SK-N-SH (cell line): Measurements from ENCODE around the gene PIBF1. TPM values are rescaled to one million over a fixed set of nuclear protein-coding genes. Genes with fewer than 3 reads are reported as not detected.

Experiments
- CTCF ChIA-PET: fragments of 300-600, 350-600 bp; formaldehyde crosslinking; extraction: SDS; loops from one replicate; lab custom pipeline; 2021; lab: Yijun Ruan, JAX
- POLR2A ChIA-PET: fragments of 350-600 bp; sonication (Branson Sonifier 250); formaldehyde crosslinking; extraction: SDS; loops from one replicate; lab custom pipeline; 2020; ENCODE audit warnings: antibody characterized with exemption, inconsistent platforms; lab: Yijun Ruan, JAX
- DNase-seq: peaks from one replicate; pipeline ENCODE4 v3.0.0; 2012
- H2AFZ ChIP-seq: fragments of 200-600 bp; sonication (generic); 2 replicates; pipeline ENCODE4 v1.8.1; 2016; ENCODE audit warnings: antibody characterized with exemption, mild to moderate bottlenecking, low read depth
- H3F3A ChIP-seq: fragments of 200-600 bp; sonication (generic); replicated peaks from 2 replicates; pipeline ENCODE3; 2016; ENCODE audit warnings: antibody characterized with exemption, mild to moderate bottlenecking; ENCODE audit not compliant: insufficient read depth
- H3K27ac ChIP-seq, 2 experiments: fragments of 200-500 bp in 1 of 2; fragments of 200-600 bp in 1 of 2; sonication (Bioruptor generic) in 1 of 2; sonication (generic), shearing (Covaris generic) in 1 of 2; 2 replicates each; pipeline versions ENCODE4 v1.5.1 to v1.6.1; 2014 to 2016; ENCODE audit warnings: low read depth in 2 of 2, inconsistent platforms in 1 of 2, low read length in 1 of 2, mild to moderate bottlenecking in 1 of 2, mixed read lengths in 1 of 2
- H3K27me3 ChIP-seq: fragments of 200-600 bp; sonication (generic), shearing (Covaris generic); 2 replicates; pipeline ENCODE4 v1.6.1; 2016; ENCODE audit warnings: mixed run types; ENCODE audit not compliant: insufficient read depth
- H3K36me3 ChIP-seq, 2 experiments: fragments of 200-500 bp in 1 of 2; fragments of 200-600 bp in 1 of 2; sonication (Bioruptor generic) in 1 of 2; sonication (generic) in 1 of 2; replicated peaks in 1 of 2; 2 replicates each; pipeline versions ENCODE3 to v1.5.1; 2014 to 2016; ENCODE audit warnings: low read length in 1 of 2, mild to moderate bottlenecking in 1 of 2; ENCODE audit not compliant: insufficient read depth in 2 of 2, control insufficient read depth in 1 of 2
- H3K4me1 ChIP-seq, 2 experiments: fragments of 200-500 bp in 1 of 2; fragments of 200-600 bp in 1 of 2; sonication (Bioruptor generic) in 1 of 2; sonication (generic), shearing (Covaris generic) in 1 of 2; 2 replicates each; pipeline versions ENCODE4 v1.5.1 to v1.6.1; 2014 to 2016; ENCODE audit warnings: low read depth in 1 of 2, low read length in 1 of 2, mixed run types in 1 of 2; ENCODE audit not compliant: insufficient read depth in 2 of 2, control insufficient read depth in 1 of 2
- H3K4me2 ChIP-seq: fragments of 200-600 bp; sonication (generic), shearing (Covaris generic); 2 replicates; pipeline ENCODE4 v1.6.1; 2017; ENCODE audit warnings: mixed run types
- H3K4me3 ChIP-seq, 2 experiments: fragments of 200-500 bp in 1 of 2; fragments of 200-600 bp in 1 of 2; sonication (Bioruptor generic) in 1 of 2; sonication (generic), shearing (Covaris generic) in 1 of 2; 2 replicates each; pipeline versions ENCODE4 v1.5.1 to v1.8.1; 2014 to 2016; ENCODE audit warnings: low read depth in 2 of 2, inconsistent platforms in 1 of 2, low read length in 1 of 2, mild to moderate bottlenecking in 1 of 2, mixed read lengths in 1 of 2, moderate library complexity in 1 of 2
- H3K79me2 ChIP-seq: fragments of 200-600 bp; sonication (generic); 2 replicates; pipeline ENCODE4 v1.8.1; 2017; ENCODE audit warnings: mild to moderate bottlenecking; ENCODE audit not compliant: insufficient read depth
- H3K9ac ChIP-seq: fragments of 200-600 bp; sonication (generic); 2 replicates; pipeline ENCODE4 v1.6.1; 2017; ENCODE audit warnings: mixed run types
- H3K9me2 ChIP-seq: fragments of 200-600 bp; sonication (generic); 2 replicates; pipeline ENCODE4 v1.6.1; 2017; ENCODE audit warnings: mixed run types
- H3K9me3 ChIP-seq: fragments of 200-600 bp; sonication (generic); 2 replicates; pipeline ENCODE4 v1.6.1; 2017; ENCODE audit warnings: mixed run types, mild to moderate bottlenecking, moderate library complexity
- H4K20me1 ChIP-seq: fragments of 200-600 bp; sonication (generic); 2 replicates; pipeline ENCODE4 v1.6.1; 2017; ENCODE audit warnings: mild to moderate bottlenecking, mixed run types; ENCODE audit not compliant: insufficient read depth
- FOXJ3 ChIP-seq: sonication (generic); formaldehyde crosslinking; IDR thresholded peaks from 2 replicates; pipeline ENCODE4 v1.5.1; 2020; ENCODE audit warnings: mild to moderate bottlenecking, missing genetic modification reagents
- FOXM1 ChIP-seq: IDR thresholded peaks from 2 replicates; pipeline ENCODE4 v1.4.0; 2012; ENCODE audit warnings: low read depth, mild to moderate bottlenecking
- GABPA ChIP-seq: IDR thresholded peaks from 2 replicates; pipeline ENCODE4 v1.4.0; 2012; ENCODE audit warnings: low read depth, mild to moderate bottlenecking
- GATA2 ChIP-seq: sonication (generic); formaldehyde crosslinking; IDR thresholded peaks from 2 replicates; pipeline ENCODE4 v1.5.0; 2020; ENCODE audit warnings: mild to moderate bottlenecking, missing genetic modification reagents
- MEF2A ChIP-seq: IDR thresholded peaks from 2 replicates; pipeline ENCODE4 v1.4.0; 2012; ENCODE audit warnings: low read depth, borderline replicate concordance
- NFIC ChIP-seq: IDR thresholded peaks from 2 replicates; pipeline ENCODE4 v1.4.0; 2012; ENCODE audit warnings: borderline replicate concordance
- RFX5 ChIP-seq: IDR thresholded peaks from 2 replicates; pipeline ENCODE4 v1.6.1; 2012; ENCODE audit warnings: mild to moderate bottlenecking, improper control_type of control experiment, low read length
- TCF12 ChIP-seq: IDR thresholded peaks from 2 replicates; pipeline ENCODE4 v1.4.0; 2012
- TEAD4 ChIP-seq: IDR thresholded peaks from 2 replicates; pipeline ENCODE4 v1.4.0; 2012; ENCODE audit warnings: mild to moderate bottlenecking, borderline replicate concordance; ENCODE audit not compliant: insufficient read depth
- WGBS: methylation state at CpG from one replicate; pipeline ENCODE4 v1.1.6; 2017; ENCODE audit warnings: low lambda C conversion rate; 5-methylcytosine and 5-hydroxymethylcytosine counted together
- polyA plus RNA-seq, 3 experiments: library from polyadenylated mRNA; depleted of rRNA; stranded (reverse); fragments of >200 nt; gene quantifications; 2 replicates each; pipeline ENCODE4 v1.2.3, GENCODE V29; 2012
- TF ChIP-seq, protein P1 (sequence below): IDR thresholded peaks from 2 replicates; pipeline ENCODE4; 2012
- TF ChIP-seq, protein P2 (sequence below): IDR thresholded peaks from 2 replicates; pipeline ENCODE4 v1.6.1; 2012; ENCODE audit warnings: mild to moderate bottlenecking, low read depth, low read length, moderate library complexity
- TF ChIP-seq, protein P3 (sequence below): fragments of 200-600 bp; sonication (generic); IDR thresholded peaks from 2 replicates; pipeline ENCODE4 v1.6.1; 2017; ENCODE audit warnings: antibody characterized with exemption, mild to moderate bottlenecking, moderate library complexity
- TF ChIP-seq, protein P4 (sequence below): IDR thresholded peaks from 2 replicates; pipeline ENCODE4 v1.4.0; 2012; ENCODE audit warnings: low read depth
- TF ChIP-seq, protein P5 (sequence below): IDR thresholded peaks from 2 replicates; pipeline ENCODE4 v1.4.0; 2012; ENCODE audit warnings: low read depth, borderline replicate concordance

The PIBF1 gene
- polyA plus RNA-seq, 1 of the 3 experiments (the other 2 are of a cell fraction), result 3.9 TPM

DNA sequence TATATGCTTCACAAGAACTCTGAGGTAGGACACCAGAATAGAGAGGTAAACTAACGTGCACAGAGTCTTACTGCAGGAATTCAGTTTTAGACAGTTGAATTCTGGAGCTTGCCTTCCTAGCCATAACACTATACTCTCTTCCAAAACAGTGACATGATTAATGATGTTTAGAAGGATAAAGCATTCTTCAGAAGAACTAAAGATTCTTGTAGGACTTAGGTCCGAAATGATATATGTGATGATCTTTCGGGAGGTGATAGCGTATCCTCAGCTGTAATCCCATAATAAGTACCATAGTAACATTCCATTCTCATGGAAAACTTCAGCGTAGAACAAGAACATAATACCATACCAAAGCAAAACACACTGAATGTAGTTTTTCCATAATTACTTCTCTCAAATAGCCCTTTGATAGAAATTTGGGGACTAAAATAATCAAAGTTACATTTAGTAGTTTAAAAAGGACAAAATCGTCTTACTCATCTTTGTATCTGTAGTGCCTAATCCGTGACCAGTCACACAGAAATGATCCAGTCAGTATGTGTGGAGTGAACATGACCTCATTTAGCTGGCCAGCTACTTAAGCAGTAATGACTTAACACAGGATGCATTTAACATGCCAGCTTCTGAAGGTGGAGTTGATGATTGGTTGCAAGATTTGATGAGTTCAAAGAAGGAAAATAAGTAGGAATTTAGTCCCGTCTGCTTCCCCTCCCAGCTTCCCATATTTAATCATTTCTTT lies 38.4 kb downstream of the PIBF1 start:
- Histone ChIP-seq H3K79me2 (no peaks in the 10 kb centered on the region), H3K4me3 (no peak overlapping the region), H3K9ac (no peak overlapping the region), H3K4me2 (no peak overlapping the region), H3F3A (no peaks in the 10 kb centered on the region), H3K4me1 (no peaks in the 10 kb centered on the region; a peak in 2 of 4 replicates), H2AFZ (no peak overlapping the region), H3K27ac (no peak overlapping the region), H3K9me2 (no peaks in the 10 kb centered on the region), H4K20me1 (no peaks in the 10 kb centered on the region), H3K9me3 (no peaks in the 10 kb centered on the region), H3K27me3 (no peaks in the 10 kb centered on the region), H3K36me3 (peaks cover 18 to 61% of the 10 kb centered on the region in 2 experiments)
- DNase-seq, result no peak
- WGBS, result 91% methylated on average over 8 of the region's 8 CpGs
- POLR2A ChIA-PET, result no interaction called here
- TF ChIP-seq, protein P1, sequence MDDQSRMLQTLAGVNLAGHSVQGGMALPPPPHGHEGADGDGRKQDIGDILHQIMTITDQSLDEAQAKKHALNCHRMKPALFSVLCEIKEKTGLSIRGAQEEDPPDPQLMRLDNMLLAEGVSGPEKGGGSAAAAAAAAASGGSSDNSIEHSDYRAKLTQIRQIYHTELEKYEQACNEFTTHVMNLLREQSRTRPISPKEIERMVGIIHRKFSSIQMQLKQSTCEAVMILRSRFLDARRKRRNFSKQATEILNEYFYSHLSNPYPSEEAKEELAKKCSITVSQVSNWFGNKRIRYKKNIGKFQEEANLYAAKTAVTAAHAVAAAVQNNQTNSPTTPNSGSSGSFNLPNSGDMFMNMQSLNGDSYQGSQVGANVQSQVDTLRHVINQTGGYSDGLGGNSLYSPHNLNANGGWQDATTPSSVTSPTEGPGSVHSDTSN, result no peak
- TF ChIP-seq, protein P2, sequence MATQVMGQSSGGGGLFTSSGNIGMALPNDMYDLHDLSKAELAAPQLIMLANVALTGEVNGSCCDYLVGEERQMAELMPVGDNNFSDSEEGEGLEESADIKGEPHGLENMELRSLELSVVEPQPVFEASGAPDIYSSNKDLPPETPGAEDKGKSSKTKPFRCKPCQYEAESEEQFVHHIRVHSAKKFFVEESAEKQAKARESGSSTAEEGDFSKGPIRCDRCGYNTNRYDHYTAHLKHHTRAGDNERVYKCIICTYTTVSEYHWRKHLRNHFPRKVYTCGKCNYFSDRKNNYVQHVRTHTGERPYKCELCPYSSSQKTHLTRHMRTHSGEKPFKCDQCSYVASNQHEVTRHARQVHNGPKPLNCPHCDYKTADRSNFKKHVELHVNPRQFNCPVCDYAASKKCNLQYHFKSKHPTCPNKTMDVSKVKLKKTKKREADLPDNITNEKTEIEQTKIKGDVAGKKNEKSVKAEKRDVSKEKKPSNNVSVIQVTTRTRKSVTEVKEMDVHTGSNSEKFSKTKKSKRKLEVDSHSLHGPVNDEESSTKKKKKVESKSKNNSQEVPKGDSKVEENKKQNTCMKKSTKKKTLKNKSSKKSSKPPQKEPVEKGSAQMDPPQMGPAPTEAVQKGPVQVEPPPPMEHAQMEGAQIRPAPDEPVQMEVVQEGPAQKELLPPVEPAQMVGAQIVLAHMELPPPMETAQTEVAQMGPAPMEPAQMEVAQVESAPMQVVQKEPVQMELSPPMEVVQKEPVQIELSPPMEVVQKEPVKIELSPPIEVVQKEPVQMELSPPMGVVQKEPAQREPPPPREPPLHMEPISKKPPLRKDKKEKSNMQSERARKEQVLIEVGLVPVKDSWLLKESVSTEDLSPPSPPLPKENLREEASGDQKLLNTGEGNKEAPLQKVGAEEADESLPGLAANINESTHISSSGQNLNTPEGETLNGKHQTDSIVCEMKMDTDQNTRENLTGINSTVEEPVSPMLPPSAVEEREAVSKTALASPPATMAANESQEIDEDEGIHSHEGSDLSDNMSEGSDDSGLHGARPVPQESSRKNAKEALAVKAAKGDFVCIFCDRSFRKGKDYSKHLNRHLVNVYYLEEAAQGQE, result no peak
- no peak for TF ChIP-seq TEAD4
- TF ChIP-seq FOXJ3 (CRISPR knock-in tag), result no peak
- TF ChIP-seq, protein P3, sequence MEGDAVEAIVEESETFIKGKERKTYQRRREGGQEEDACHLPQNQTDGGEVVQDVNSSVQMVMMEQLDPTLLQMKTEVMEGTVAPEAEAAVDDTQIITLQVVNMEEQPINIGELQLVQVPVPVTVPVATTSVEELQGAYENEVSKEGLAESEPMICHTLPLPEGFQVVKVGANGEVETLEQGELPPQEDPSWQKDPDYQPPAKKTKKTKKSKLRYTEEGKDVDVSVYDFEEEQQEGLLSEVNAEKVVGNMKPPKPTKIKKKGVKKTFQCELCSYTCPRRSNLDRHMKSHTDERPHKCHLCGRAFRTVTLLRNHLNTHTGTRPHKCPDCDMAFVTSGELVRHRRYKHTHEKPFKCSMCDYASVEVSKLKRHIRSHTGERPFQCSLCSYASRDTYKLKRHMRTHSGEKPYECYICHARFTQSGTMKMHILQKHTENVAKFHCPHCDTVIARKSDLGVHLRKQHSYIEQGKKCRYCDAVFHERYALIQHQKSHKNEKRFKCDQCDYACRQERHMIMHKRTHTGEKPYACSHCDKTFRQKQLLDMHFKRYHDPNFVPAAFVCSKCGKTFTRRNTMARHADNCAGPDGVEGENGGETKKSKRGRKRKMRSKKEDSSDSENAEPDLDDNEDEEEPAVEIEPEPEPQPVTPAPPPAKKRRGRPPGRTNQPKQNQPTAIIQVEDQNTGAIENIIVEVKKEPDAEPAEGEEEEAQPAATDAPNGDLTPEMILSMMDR, result no peak
- no peak for TF ChIP-seq MEF2A
- TF ChIP-seq, protein P4, sequence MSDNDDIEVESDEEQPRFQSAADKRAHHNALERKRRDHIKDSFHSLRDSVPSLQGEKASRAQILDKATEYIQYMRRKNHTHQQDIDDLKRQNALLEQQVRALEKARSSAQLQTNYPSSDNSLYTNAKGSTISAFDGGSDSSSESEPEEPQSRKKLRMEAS, result no peak
- TF ChIP-seq, protein P5, sequence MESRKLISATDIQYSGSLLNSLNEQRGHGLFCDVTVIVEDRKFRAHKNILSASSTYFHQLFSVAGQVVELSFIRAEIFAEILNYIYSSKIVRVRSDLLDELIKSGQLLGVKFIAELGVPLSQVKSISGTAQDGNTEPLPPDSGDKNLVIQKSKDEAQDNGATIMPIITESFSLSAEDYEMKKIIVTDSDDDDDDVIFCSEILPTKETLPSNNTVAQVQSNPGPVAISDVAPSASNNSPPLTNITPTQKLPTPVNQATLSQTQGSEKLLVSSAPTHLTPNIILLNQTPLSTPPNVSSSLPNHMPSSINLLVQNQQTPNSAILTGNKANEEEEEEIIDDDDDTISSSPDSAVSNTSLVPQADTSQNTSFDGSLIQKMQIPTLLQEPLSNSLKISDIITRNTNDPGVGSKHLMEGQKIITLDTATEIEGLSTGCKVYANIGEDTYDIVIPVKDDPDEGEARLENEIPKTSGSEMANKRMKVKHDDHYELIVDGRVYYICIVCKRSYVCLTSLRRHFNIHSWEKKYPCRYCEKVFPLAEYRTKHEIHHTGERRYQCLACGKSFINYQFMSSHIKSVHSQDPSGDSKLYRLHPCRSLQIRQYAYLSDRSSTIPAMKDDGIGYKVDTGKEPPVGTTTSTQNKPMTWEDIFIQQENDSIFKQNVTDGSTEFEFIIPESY, result no peak
- TF ChIP-seq GABPA, result no peak
- no peak for TF ChIP-seq NFIC
- TF ChIP-seq FOXM1, result no peak
- no peak for TF ChIP-seq RFX5
- TF ChIP-seq TCF12, result no peak
- no peak for TF ChIP-seq GATA2
- CTCF ChIA-PET, result interaction anchor here (2.0 kb wide), 1 partner anchor 12 kb away, joined by 7 read pairs; no protein-coding TSS in a partner anchor
